ENCODE results near the gene TP53BP2. TPM values are rescaled to one million over a fixed set of nuclear protein-coding genes. Genes with fewer than 3 reads are reported as not detected.
"Not testable (repeated sequence)": the region's sequence is repeated elsewhere in the genome, so short reads cannot be mapped to it uniquely, and the experiment has no call there.

Gene TP53BP2
- total and polyA plus RNA-seq, 10 of the 15 experiments (the other 5 are each of a cell fraction or from before 2014, with no cell fraction given), result 1.6 to 13.7 (median 5.6) TPM

DNA sequence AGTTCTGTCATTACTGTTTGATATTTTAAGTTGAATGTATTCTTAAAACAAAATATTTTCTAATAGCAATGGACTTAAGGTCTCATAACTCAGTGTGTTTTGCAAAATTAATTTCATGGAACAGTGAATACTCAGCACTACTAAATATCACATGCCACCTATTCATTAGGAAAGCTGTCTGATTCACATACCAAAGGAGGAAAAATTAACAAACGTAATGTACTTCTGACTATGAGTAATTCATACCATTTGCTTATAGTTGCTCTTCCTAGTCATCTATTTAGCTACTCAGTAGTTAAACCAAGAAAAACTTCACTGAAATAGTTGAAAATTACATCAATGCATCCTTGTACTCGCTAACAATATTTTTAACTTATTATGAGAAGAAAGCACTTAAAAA is 35.2 kb downstream of the TP53BP2 start:
- ChIA-PET RAD21 (ENCODE audit: unreplicated experiment) (interaction anchor here (1.1 to 1.4 kb wide), 3 partner anchors 35 to 523 kb away, joined by 3 to 5 read pairs (median 5); partner anchors contain the start of gene TP53BP2), SMC1A (ENCODE audit: uncharacterized antibody, unreplicated experiment) (interaction anchor here (1.2 to 1.7 kb wide), 2 partner anchors 241 to 296 kb away, joined by 3 to 10 read pairs; no protein-coding TSS in a partner anchor), CTCF (interaction anchor here (0.8 to 2.4 kb wide), 5 partner anchors 34 to 306 kb away, joined by 3 to 31 read pairs (median 4); no protein-coding TSS in a partner anchor), POLR2A (no interaction called here)
- H3K79me2 ChIP-seq (ENCODE audit: control insufficient read depth, insufficient read depth, low read length), result no peaks in the 10 kb centered on the region
- no TSS peak for BruUV-seq (replicated peaks)
- no peak overlapping the region for H3K9ac ChIP-seq (ENCODE audit: control insufficient read depth, insufficient read depth, low read length)
- no peak for TF ChIP-seq PAX5 (IDR thresholded peaks at IDR 0.05; ENCODE audit: borderline replicate concordance, low read depth, low read length)
- no peak for TF ChIP-seq ATF7 (IDR thresholded peaks at IDR 0.05; ENCODE audit: low read depth)
- TF ChIP-seq NFYB (IDR thresholded peaks at IDR 0.05; ENCODE audit: insufficient read depth, low read depth, low read length), result no peak
- TF ChIP-seq ASH2L (IDR thresholded peaks at IDR 0.05; ENCODE audit: borderline replicate concordance, low read depth), result no peak
- no peak for TF ChIP-seq IKZF2 (IDR thresholded peaks at IDR 0.05)
- H2AFZ ChIP-seq (ENCODE audit: control insufficient read depth, low read depth, low read length), result no peak overlapping the region
- H3K36me3 ChIP-seq (ENCODE audit: control insufficient read depth in 2 of 2, insufficient read depth in 2 of 2, low read length in 1 of 2), result peaks cover 0 to 2% of the 10 kb centered on the region in 2 experiments; a peak in 2 of 4 replicates
- H3K27ac ChIP-seq (ENCODE audit: control insufficient read depth, insufficient read depth), result no peak overlapping the region
- DNase-seq (ENCODE audit: low read depth, low spot score), result no peak
- no peaks in the 10 kb centered on the region for H3K9me3 ChIP-seq (replicated peaks; ENCODE audit: control insufficient read depth, insufficient read depth, low read length)
- intact Hi-C loops (cut with micrococcal nuclease; ENCODE audit: unreplicated experiment) (no loop called here), in situ Hi-C loops (cut with MboI) (loop anchor here (25.0 kb wide), 1 partner anchor 527 kb away; the partner anchor contains the start of gene NVL)
- no peak overlapping the region for H3K4me2 ChIP-seq (ENCODE audit: control insufficient read depth, insufficient read depth)
- H3K4me1 ChIP-seq (ENCODE audit: control insufficient read depth, insufficient read depth, low read length), result no peaks in the 10 kb centered on the region
- no peaks in the 10 kb centered on the region for H3K27me3 ChIP-seq (replicated peaks in 1 of 2; ENCODE audit: control insufficient read depth in 2 of 2, insufficient read depth in 2 of 2, low read length in 1 of 2)
- no peak overlapping the region for H3K4me3 ChIP-seq
- WGBS (ENCODE audit: insufficient coverage, insufficient replicate concordance, low lambda C conversion rate, missing lambda C conversion rate), result 27% methylated on average over 2 of the region's 2 CpGs
- no peak for ATAC-seq
- H4K20me1 ChIP-seq (ENCODE audit: control insufficient read depth, insufficient read depth), result no peaks in the 10 kb centered on the region
- no peak for FAIRE-seq

GRCh38 chr1:223809905-223810304 is 35.8 kb downstream of the TP53BP2 start:
- POLR2A ChIA-PET; H3K79me2 ChIP-seq (ENCODE audit: control insufficient read depth, insufficient read depth, low read length); H3K9me3 ChIP-seq (replicated peaks; ENCODE audit: control insufficient read depth, insufficient read depth, low read length); DNase-seq (ENCODE audit: low read depth, low spot score); BruUV-seq (replicated peaks); H3K4me2 ChIP-seq (ENCODE audit: control insufficient read depth, insufficient read depth); H3K4me1 ChIP-seq (ENCODE audit: control insufficient read depth, insufficient read depth, low read length); H4K20me1 ChIP-seq (ENCODE audit: control insufficient read depth, insufficient read depth); ATAC-seq; H3K36me3 ChIP-seq (ENCODE audit: control insufficient read depth in 2 of 2, insufficient read depth in 2 of 2, low read length in 1 of 2); RAD21 ChIA-PET (ENCODE audit: unreplicated experiment); H3K27ac ChIP-seq (ENCODE audit: control insufficient read depth, insufficient read depth); H2AFZ ChIP-seq (ENCODE audit: control insufficient read depth, low read depth, low read length); FAIRE-seq; H3K4me3 ChIP-seq; intact Hi-C loops (cut with micrococcal nuclease; ENCODE audit: unreplicated experiment); H3K27me3 ChIP-seq (replicated peaks in 1 of 2; ENCODE audit: control insufficient read depth in 2 of 2, insufficient read depth in 2 of 2, low read length in 1 of 2); SMC1A ChIA-PET (ENCODE audit: uncharacterized antibody, unreplicated experiment); H3K9ac ChIP-seq (ENCODE audit: control insufficient read depth, insufficient read depth, low read length): not testable (repeated sequence)
- 84% methylated on average over 4 of the region's 4 CpGs for WGBS (ENCODE audit: insufficient coverage, insufficient replicate concordance, low lambda C conversion rate, missing lambda C conversion rate)
- CTCF ChIA-PET, result interaction anchor here (2.4 kb wide), 1 partner anchor 241 kb away, joined by 31 read pairs; no protein-coding TSS in a partner anchor
- in situ Hi-C loops (cut with MboI), result loop anchor here (25.0 kb wide), 1 partner anchor 527 kb away; the partner anchor contains the start of gene NVL

Data from GM12878 (cell line).